NCI-H187 (cell line): ENCODE results near the gene RINL.
"Not testable (repeated sequence)": the region's sequence is repeated elsewhere in the genome, so short reads cannot be mapped to it uniquely, and the experiment has no call there.

Experiments used
- DNase-seq, 2 experiments: peaks; one replicate each; lab custom pipeline; 2025; lab: John Stamatoyannopoulos, UW

Gene RINL

DNA sequence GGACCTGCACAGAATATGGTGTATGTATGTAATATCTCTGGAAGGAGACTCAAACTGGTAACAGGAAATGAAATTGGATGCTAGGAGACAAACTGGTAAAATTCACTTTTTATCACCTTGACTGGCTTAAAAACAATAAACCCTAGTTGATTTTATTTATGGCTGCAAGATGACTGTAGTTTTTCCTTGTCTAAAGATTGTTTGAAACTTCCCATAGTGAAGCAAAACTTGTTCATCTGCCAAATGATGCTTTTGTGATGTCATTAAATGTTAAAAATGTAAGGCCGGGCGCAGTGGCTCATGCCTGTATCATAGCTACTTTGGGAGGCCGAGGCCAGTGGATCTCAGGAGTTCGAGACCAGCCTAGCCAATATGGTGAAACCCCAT lies 44.0 kb downstream of the RINL start:
- DNase-seq, result no peak

DNA sequence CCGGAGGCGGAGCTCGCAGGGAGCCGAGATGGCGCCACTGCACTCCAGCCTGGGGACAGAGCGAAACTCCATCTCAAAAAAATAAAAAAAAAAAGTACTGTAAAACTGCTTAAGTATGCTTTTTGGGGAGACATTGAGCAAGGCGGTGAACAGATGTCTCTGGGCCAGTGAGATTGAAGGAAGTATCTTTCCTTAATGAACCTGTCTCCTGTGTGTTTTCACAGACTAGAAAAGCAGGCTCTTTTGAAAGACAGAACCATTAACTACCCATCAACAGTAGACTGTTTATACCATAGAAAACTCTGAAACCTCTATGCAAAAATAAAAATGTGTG lies 45.0 kb downstream of the RINL start:
- DNase-seq, result no peak

DNA sequence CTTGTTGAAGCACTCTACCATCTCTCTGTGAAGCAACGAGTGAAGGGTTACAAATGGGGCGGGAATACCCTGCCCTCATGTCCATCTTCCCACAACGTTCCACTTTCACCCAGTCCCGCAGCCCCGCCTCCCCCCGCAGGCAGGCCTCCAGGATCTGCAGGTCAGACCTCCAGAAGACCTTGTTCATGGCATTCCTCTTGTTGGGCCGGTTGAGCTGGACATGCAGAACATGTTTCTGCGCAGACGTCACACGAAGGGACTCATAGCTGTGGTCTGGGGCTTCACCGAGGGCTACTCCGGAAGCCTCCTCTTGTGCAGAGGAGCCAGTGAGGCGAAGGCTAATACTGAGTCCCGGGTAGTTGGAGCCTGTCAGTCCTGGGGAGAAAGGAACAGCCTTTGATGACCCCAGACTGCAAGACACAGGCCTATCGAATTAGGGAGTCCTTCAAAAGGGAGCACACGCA lies 46.9 kb downstream of the RINL start:
- peak in 1 of 2 experiments; percentile 19 for DNase-seq

DNA sequence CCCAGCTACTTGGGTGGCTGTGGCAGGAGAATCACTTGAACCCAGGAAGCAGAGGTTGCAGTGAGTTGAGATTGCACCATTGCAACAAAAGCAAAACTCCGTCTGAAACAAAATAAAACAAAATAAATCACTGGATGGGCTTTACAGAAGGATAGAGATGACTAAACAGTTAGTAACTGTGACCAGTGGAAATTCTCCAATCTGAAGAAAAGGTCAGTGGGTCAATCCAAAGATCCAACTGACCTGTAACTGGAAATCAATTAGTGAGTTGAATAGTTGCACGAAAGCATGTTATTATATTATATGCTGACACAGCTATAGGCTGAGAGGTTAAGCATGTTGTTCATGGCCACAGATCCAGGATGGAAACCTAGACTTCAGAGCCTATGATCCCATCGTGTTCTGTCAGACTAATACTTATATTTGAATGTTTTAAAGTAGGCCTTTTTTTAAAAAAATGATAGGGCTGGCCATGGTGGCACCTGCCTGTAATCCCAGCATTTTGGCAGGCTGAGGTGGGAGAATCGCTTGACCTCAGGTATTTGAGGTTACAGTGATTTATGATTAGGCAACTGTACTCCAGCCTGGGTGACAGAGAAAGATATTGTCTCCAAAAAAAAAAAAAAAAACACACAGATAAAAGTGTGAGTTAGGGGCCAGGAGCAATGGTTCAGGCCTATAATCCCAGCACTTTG lies 47.9 kb downstream of the RINL start:
- DNase-seq, result no peak

DNA sequence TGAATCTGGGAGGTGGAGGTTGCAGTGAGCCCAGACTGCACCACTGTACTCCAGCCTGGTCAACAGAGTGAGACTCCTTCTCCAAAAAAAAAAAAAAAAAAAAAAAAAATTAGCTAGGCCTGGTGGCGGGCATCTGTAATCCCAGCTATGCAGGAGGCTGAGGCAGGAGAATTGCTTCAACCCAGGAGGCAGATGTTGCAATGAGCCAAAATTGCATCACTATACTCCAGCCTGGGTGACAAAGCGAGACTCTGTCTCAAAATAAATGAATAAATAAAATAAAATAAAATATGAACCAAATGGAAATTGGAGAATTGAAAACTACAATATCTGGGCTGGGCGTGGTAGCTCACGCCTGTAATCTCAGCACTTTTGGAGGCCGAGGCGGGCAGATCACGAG lies 48.9 kb downstream of the RINL start:
- not testable (repeated sequence) for DNase-seq

DNA sequence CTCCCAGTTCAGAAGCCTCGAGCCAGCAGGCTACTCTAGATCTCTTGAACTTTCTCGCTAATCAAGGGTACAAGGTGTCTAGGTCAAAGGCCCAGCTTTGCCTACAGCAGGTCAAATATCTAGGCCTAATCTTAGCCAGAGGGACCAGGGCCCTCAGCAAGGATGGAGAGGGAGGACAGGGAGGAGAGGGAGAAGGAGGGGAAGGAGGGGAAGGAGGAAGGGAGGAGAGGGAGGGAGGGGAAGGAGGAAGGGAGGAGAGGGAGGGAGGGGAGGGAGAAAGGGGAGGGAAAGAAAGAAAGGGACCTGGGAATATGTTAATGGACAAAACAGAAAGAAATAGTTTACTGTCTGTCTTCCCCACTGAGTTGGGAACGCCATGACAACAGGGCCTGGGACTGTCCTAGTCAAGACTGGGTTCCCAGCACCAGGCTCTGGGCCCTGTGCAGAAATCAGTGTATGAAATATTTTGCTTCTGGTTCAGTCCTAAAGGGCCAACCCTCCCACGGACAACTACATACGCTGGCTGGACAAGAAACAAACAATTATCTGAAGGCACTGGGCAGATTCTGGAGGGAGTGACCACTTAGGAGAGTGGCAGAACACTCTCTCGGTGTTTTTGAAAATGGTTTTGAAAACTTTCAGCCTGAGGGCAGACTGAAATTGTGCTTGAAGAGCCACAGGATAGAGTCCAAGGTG lies 51.1 kb downstream of the RINL start:
- no peak for DNase-seq

DNA sequence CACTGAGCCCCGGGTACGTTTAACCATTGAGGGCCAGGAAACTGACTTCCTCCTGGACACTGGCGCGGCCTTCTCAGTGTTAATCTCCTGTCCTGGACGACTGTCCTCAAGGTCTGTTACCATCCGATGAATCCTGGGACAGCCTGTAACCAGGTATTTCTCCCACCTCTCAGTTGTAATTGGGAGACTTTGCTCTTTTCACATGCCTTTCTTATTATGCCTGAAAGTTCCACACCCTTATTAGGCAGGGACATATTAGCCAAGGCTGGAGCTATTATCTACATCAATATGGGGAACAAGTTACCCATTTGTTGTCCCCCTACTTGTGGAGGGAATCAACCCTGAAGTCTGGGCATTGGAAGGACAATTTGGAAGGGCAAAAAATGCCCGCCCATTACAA lies 52.1 kb downstream of the RINL start:
- not testable (repeated sequence) for DNase-seq

DNA sequence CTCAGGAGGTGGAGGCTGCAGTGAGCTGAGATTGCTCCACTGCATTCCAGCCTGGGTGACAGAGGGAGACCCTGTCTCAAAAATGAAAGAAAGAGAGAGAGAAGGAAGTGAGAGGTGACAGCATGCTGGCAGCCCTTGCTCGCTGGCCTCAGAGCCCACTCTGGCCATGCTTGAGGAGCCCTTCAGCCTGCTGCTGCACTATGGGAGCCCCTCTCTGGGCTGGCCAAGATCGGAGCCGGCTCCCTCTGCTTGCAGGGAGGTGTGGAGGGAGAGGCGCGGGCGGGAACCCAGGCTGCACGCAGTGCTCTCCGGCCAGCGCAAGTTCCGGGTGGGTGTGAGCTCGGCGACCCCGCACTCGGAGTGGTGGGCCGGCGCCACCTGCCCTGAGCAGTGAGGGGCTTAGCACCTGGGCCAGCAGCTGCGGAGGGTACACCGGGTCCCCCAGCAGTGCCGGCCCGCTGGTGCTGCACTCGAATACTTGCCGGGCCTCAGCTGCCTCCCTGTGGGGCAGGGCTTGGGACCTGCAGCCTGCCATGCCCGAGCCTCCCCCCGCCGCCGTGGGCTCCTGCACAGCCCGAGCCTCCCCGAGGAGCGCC lies 56.7 kb downstream of the RINL start:
- not testable (repeated sequence) for DNase-seq

DNA sequence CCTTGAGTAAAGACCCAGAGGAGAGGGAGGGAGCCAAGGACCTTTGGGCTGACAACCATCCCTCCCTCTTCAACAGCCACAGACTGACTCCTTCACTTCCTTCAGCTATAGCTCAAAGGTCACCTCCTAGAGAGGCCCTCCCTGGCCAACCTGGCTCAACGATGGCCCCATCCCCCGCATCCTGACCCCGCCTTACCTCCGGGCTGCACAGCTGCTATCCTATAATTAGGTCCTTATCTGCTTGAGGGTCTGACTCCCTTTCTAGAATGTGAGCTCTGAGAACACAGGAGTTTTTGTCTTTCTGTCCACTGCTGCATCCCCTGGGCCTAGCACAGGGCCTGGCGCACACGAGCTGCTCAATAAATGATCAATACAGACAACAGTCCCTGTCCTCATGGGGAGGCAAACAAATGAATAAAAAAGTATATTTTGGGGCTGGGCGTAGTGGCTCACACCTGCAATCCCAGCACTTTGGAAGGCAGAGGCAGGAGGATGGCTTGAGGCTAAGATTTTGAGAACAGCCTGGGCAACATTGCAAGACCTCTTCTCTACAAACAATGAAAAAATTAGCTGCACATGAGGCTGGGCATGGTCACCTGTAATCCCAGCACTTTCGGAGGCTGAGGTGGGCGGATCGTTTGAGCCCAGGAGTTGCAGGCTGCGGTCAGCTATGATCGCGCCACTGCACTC lies 58.7 kb downstream of the RINL start:
- DNase-seq, result no peak
